Measurements from ENCODE around the gene NAA10.

The NAA10 gene

GRCh38 chrX:153882086-153882498 lies 52.7 kb downstream of the NAA10 start:
- H3K4me3 ChIP-seq (ENCODE audit: control insufficient read depth, low read depth, low read length): no peak overlapping the region
- DNase-seq (ENCODE audit: low read depth): no peak
- no peak for TF ChIP-seq CTCF (conservative IDR thresholded peaks at IDR 0.05; ENCODE audit: control insufficient read depth, insufficient read depth, low read depth, low read length)

- no peak for TF ChIP-seq CTCF (conservative IDR thresholded peaks at IDR 0.05; ENCODE audit: control insufficient read depth, insufficient read depth, low read depth, low read length)
- DNase-seq (ENCODE audit: low read depth): no peak
- no peak overlapping the region for H3K4me3 ChIP-seq (ENCODE audit: control insufficient read depth, low read depth, low read length)
Observed at GRCh38 chrX:153881281-153881680, 53.6 kb downstream of the NAA10 start.

- H3K4me3 ChIP-seq (ENCODE audit: control insufficient read depth, low read depth, low read length): no peak overlapping the region
- TF ChIP-seq CTCF (conservative IDR thresholded peaks at IDR 0.05; ENCODE audit: control insufficient read depth, insufficient read depth, low read depth, low read length): no peak
- no peak for DNase-seq (ENCODE audit: low read depth)
Observed at GRCh38 chrX:153880440-153880815, 54.4 kb downstream of the NAA10 start.

GRCh38 chrX:153879741-153880439 lies 54.9 kb downstream of the NAA10 start:
- TF ChIP-seq CTCF (conservative IDR thresholded peaks at IDR 0.05; ENCODE audit: control insufficient read depth, insufficient read depth, low read depth, low read length): no peak
- no peak for DNase-seq (ENCODE audit: low read depth)
- H3K4me3 ChIP-seq (ENCODE audit: control insufficient read depth, low read depth, low read length): no peak overlapping the region
